ENCODE data around the gene SLC18B1. TPM values are rescaled to one million over a fixed set of nuclear protein-coding genes. Genes with fewer than 3 reads are reported as not detected.

SLC18B1 gene
- polyA plus RNA-seq, 1 donor (not counting 4 experiments of a cell fraction or from before 2014, with no cell fraction given), result 23.1 TPM

- Histone ChIP-seq H3K27me3 (ENCODE audit: control insufficient read depth, extremely low read depth, insufficient read depth, low read length) (no peaks in the 10 kb centered on the region), H3K79me2 (ENCODE audit: control insufficient read depth, insufficient read depth, low read length) (peaks cover 34% of the 10 kb centered on the region), H3K4me2 (ENCODE audit: control insufficient read depth, extremely low read depth, insufficient read depth, low read depth, low read length) (no peak overlapping the region), H3K4me3 (ENCODE audit: control insufficient read depth in 2 of 3, extremely low read depth in 1 of 3, insufficient read depth in 2 of 3, low read depth in 1 of 3, low read length in 3 of 3) (no peak overlapping the region), H2AFZ (ENCODE audit: control insufficient read depth, low read length) (no peak overlapping the region), H3K9me3 (ENCODE audit: control insufficient read depth, low read depth, low read length) (no peaks in the 10 kb centered on the region), H3K9me1 (ENCODE audit: control insufficient read depth, extremely low read depth, insufficient read depth, low read length) (peaks cover 2% of the 10 kb centered on the region), H3K27ac (ENCODE audit: control insufficient read depth, insufficient read depth, low read length) (no peak overlapping the region), H3K36me3 (ENCODE audit: control insufficient read depth in 2 of 2, extremely low read depth in 1 of 2, insufficient read depth in 2 of 2, low read length in 2 of 2) (peaks cover 17 to 27% of the 10 kb centered on the region in 2 experiments), H3K4me1 (ENCODE audit: control insufficient read depth, extremely low read depth, insufficient read depth, low read length) (peaks cover 19% of the 10 kb centered on the region), H4K20me1 (ENCODE audit: control insufficient read depth, extremely low read depth, insufficient read depth, low read length) (peaks cover 40% of the 10 kb centered on the region), H3K9ac (ENCODE audit: control insufficient read depth, extremely low read depth, insufficient read depth, low read length) (no peak overlapping the region)
- TF ChIP-seq EZH2 (IDR thresholded peaks at IDR 0.05; ENCODE audit: low read length) (no peak), CTCF (optimal IDR thresholded peaks at IDR 0.05 in 1 of 3, IDR thresholded peaks at IDR 0.05 in 1 of 3, conservative IDR thresholded peaks at IDR 0.05 in 1 of 3; ENCODE audit: extremely low read depth in 1 of 3, insufficient read depth in 2 of 3, low read length in 3 of 3) (no peak)
- DNase-seq (ENCODE audit: low read depth, low spot score) (no peak), FAIRE-seq (no peak)
- dilution Hi-C loops (cut with MboI; ENCODE audit: extremely low pct_ligation_motif_present, low sequenced_read_pairs), result no loop called here
These were observed 20.2 kb upstream of the SLC18B1 start for GRCh38 chr6:132818404-132819359.

GRCh38 chr6:132817554-132818403 lies 19.3 kb upstream of the SLC18B1 start:
- Histone ChIP-seq H3K4me2 (ENCODE audit: control insufficient read depth, extremely low read depth, insufficient read depth, low read depth, low read length) (no peak overlapping the region), H3K9ac (ENCODE audit: control insufficient read depth, extremely low read depth, insufficient read depth, low read length) (no peak overlapping the region), H4K20me1 (ENCODE audit: control insufficient read depth, extremely low read depth, insufficient read depth, low read length) (peaks cover 40% of the 10 kb centered on the region), H3K27ac (ENCODE audit: control insufficient read depth, insufficient read depth, low read length) (no peak overlapping the region), H3K9me3 (ENCODE audit: control insufficient read depth, low read depth, low read length) (no peaks in the 10 kb centered on the region), H2AFZ (ENCODE audit: control insufficient read depth, low read length) (no peak overlapping the region), H3K36me3 (ENCODE audit: control insufficient read depth in 2 of 2, extremely low read depth in 1 of 2, insufficient read depth in 2 of 2, low read length in 2 of 2) (peaks cover 17 to 27% of the 10 kb centered on the region in 2 experiments), H3K4me1 (ENCODE audit: control insufficient read depth, extremely low read depth, insufficient read depth, low read length) (peaks cover 19% of the 10 kb centered on the region), H3K4me3 (ENCODE audit: control insufficient read depth in 2 of 3, extremely low read depth in 1 of 3, insufficient read depth in 2 of 3, low read depth in 1 of 3, low read length in 3 of 3) (no peak overlapping the region), H3K79me2 (ENCODE audit: control insufficient read depth, insufficient read depth, low read length) (peaks cover 34% of the 10 kb centered on the region), H3K27me3 (ENCODE audit: control insufficient read depth, extremely low read depth, insufficient read depth, low read length) (no peaks in the 10 kb centered on the region), H3K9me1 (ENCODE audit: control insufficient read depth, extremely low read depth, insufficient read depth, low read length) (peaks cover 2% of the 10 kb centered on the region)
- dilution Hi-C loops (cut with MboI; ENCODE audit: extremely low pct_ligation_motif_present, low sequenced_read_pairs), result no loop called here
- TF ChIP-seq EZH2 (IDR thresholded peaks at IDR 0.05; ENCODE audit: low read length), result no peak
- TF ChIP-seq CTCF (optimal IDR thresholded peaks at IDR 0.05 in 1 of 3, IDR thresholded peaks at IDR 0.05 in 1 of 3, conservative IDR thresholded peaks at IDR 0.05 in 1 of 3; ENCODE audit: extremely low read depth in 1 of 3, insufficient read depth in 2 of 3, low read length in 3 of 3), result no peak
- DNase-seq (ENCODE audit: low read depth, low spot score) (no peak), FAIRE-seq (no peak)
